ENCODE results near the gene PPP4C. TPM values are rescaled to one million over a fixed set of nuclear protein-coding genes. Genes with fewer than 3 reads are reported as not detected.
A peak's percentile ranks its signal among the peaks of the same experiment; 100 is the strongest.

PPP4C gene
- total and polyA plus RNA-seq, 12 donors, result 34.5 to 82.1 (median 42.4) TPM

DNA sequence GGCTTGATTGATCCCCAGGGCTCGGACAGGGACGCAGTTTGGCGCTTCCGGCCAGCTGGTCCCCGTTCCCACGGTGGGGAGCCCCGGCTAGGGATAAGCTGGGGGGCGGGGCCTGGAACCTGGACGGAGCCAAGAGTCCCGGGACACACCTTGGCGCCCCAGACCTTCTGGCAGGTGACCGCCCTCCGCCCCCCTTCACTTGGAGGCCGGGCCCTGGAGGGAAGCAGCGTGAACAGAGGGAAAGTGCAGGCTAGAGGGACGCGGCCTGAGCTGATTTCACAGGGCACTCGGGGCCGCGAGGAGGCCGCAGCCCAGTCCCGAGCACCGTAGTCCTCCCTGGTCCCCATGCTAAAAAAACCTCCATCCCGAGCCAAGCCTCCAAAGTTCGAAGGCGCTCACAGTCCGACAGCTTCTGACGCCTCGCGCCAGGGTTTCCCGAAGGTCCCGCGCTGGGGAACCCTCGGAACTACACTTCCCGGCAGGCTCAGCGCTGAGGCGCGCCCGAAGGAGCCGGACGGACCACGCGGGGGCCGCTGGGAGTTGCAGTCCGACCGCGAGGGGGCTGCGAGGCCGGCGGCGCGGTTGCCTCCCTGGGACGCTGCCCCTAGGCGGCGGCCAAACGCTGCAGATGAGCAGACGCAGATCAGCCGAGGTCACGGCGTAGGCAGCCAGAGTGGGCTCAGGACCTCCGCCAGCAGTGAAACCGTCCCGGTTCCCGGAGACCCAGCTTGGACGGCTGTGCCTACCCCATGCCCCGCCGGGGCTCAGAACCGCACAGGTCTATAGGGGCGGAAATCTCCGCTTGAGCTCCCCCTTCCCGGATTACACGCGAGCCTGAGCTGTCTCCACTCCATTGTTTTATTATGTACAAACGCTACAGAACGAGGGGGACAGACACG, 15.9 kb downstream of the PPP4C start, which contains the start of gene TBX6:
TBX6 (minus strand) TSS at position 451 of the 899 bp plus-strand sequence. CDS start 731 bp downstream, outside the sequence.
- H3K36me3 ChIP-seq, result peaks cover 0 to 23% (median 13%) of the 10 kb centered on the region in 9 donors
- WGBS, 2 donors, result 0 to 1% methylated on average over 75 to 76 of the region's 76 CpGs
- peak within 1 kb of the TSS; percentile 39 to 95 (median 88) for H3K27ac ChIP-seq
- no peaks in the 10 kb centered on the region for H3K27me3 ChIP-seq
- TF ChIP-seq, protein P1, sequence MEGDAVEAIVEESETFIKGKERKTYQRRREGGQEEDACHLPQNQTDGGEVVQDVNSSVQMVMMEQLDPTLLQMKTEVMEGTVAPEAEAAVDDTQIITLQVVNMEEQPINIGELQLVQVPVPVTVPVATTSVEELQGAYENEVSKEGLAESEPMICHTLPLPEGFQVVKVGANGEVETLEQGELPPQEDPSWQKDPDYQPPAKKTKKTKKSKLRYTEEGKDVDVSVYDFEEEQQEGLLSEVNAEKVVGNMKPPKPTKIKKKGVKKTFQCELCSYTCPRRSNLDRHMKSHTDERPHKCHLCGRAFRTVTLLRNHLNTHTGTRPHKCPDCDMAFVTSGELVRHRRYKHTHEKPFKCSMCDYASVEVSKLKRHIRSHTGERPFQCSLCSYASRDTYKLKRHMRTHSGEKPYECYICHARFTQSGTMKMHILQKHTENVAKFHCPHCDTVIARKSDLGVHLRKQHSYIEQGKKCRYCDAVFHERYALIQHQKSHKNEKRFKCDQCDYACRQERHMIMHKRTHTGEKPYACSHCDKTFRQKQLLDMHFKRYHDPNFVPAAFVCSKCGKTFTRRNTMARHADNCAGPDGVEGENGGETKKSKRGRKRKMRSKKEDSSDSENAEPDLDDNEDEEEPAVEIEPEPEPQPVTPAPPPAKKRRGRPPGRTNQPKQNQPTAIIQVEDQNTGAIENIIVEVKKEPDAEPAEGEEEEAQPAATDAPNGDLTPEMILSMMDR (IDR thresholded peaks at IDR 0.05), result peak; percentile 68 to 95 (median 79)
- peak within 1 kb of the TSS; percentile 39 to 65 (median 56) for H3K4me3 ChIP-seq
- intact Hi-C loops (cut with DNase I), result loop anchor here in 4 of 10 donors (2.0 to 10.0 kb wide), 2 partner anchors 27 to 313 kb away; partner anchors contain the start of genes ZNF771 (in 3 of the 4) and ALDOA (in 1 of the 4)
- ATAC-seq, result peak; percentile 90 to 94 (median 92)
- peaks cover 0 to 5% (median under 1%) of the 10 kb centered on the region in 11 donors for H3K9me3 ChIP-seq
- peak; percentile 92 to 95 for DNase-seq
- H3K4me1 ChIP-seq, result peaks cover 7 to 78% (median 45%) of the 10 kb centered on the region in 9 donors

DNA sequence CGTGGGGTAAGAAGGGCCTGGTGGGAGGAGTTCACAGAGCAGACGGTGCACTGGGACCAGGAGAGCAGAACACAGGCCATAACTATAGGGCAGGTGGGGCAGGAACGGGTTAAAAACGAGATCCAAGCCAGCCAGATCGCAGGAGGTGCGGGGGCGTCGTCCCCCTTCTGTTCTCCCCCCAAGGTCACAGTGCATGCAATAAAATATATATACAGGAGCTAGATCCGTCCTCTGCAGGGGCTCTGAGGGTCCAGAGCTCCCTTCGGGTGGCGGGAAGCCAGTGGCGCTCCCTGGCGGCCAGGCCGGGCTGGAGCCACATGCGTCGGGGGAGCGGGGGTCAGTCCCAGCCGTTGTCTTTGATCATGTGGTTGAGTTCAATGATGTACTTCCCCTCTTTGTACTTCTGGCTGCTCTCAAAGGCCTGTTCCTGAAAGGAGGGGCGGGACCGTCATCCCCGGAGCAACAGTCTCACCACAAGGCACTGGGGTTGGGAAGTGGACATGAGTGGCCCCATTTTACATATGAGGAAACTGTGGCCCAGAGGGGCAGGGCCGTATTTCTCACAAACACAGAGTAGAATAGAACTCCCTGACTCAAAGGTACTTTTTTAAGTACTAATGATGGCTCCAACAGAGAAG, 16.7 kb downstream of the PPP4C start:
- Histone ChIP-seq H3K4me1 (peaks cover 7 to 70% (median 45%) of the 10 kb centered on the region in 9 donors), H3K9me3 (peaks cover 0 to 12% (median 7%) of the 10 kb centered on the region in 11 donors), H3K27ac (peak overlapping the region; percentile 39 to 95 (median 88)), H3K36me3 (peaks cover 0 to 23% (median 13%) of the 10 kb centered on the region in 9 donors), H3K27me3 (no peaks in the 10 kb centered on the region), H3K4me3 (peak overlapping the region in 9 of 10 donors; percentile 39 to 65 (median 58))
- 9 to 13% methylated on average over 22 of the region's 22 CpGs for WGBS, 2 donors
- DNase-seq (peak; percentile 82 to 88), ATAC-seq (peak; percentile 46 to 82 (median 70))
- TF ChIP-seq, protein P1 (IDR thresholded peaks at IDR 0.05), result peak; percentile 39 to 83 (median 70)
- intact Hi-C loops (cut with DNase I), result loop anchor here in 4 of 10 donors (2.0 to 10.0 kb wide), 2 partner anchors 28 to 312 kb away; partner anchors contain the start of genes ZNF771 (in 3 of the 4) and ALDOA (in 1 of the 4)

DNA sequence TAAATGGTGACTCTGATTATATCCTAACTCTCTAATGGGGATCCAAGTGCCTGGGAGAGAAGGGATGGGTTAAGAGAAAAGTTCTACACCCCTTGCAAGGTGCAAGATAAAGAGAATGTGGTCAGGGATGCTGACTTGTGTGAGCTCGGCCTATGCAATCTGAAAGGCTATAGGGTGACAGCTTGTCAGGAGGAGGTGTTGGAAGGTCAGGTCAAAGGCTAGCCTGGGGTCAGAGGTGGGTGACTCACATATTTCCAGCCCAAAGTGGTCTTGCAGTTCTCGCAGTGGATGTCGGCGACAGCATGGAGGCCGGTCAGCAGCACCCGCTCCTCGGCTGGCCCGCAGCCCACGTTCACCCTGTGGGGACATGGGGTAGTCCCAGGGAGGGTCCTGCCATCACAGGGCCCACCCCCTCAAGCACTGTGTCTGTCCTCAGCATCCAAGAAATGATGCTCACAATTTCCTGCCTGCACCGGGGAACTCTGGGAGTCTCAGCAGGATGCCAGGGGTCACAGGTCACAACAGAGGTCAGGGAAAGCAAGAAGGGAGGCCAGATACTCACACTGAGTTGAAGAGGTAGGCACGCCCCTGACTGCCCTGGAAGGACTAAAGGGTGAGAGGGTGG, 18.9 kb downstream of the PPP4C start:
- 71 to 78% methylated on average over 11 of the region's 11 CpGs for WGBS, 2 donors

More for the DNA sequence above, 18.9 kb downstream of the PPP4C start:
- Histone ChIP-seq H3K27ac (peak overlapping the region; percentile 80 to 97 (median 92)), H3K4me3 (peak overlapping the region; percentile 62 to 93 (median 76)), H3K4me1 (peaks cover 7 to 66% (median 45%) of the 10 kb centered on the region in 9 donors), H3K9me3 (peaks cover 0 to 34% (median 9%) of the 10 kb centered on the region in 11 donors), H3K36me3 (peaks cover 0 to 23% (median 13%) of the 10 kb centered on the region in 9 donors), H3K27me3 (no peaks in the 10 kb centered on the region)
- intact Hi-C loops (cut with DNase I), result loop anchor here in 6 of 10 donors (5.0 to 10.0 kb wide), 3 partner anchors 42 to 313 kb away; partner anchors contain the start of gene ZNF771 (in 4 of the 6)
- no peak for ATAC-seq
- no peak for DNase-seq
- TF ChIP-seq, protein P1 (IDR thresholded peaks at IDR 0.05), result no peak
